ENCODE results near the gene CARD19. TPM values are rescaled to one million over a fixed set of nuclear protein-coding genes. Genes with fewer than 3 reads are reported as not detected.
"Not testable (repeated sequence)": the region's sequence is repeated elsewhere in the genome, so short reads cannot be mapped to it uniquely, and the experiment has no call there.

Gene CARD19
- total RNA-seq, 1 experiment from 2014 or later, result 69.8 TPM

- DNase-seq, result peak; percentile 57
- no peaks in the 10 kb centered on the region for H3K27me3 ChIP-seq (ENCODE audit: control insufficient read depth, insufficient read depth, low read length)
- no peak overlapping the region for H3K4me3 ChIP-seq (ENCODE audit: insufficient read depth, low read depth, low read length)
- peaks cover 2% of the 10 kb centered on the region; the same call in 1 of the 2 replicates for H3K36me3 ChIP-seq (replicated peaks; ENCODE audit: control insufficient read depth, insufficient read depth, low read length)
Observed at GRCh38 chr9:93114169-93114983, 18.4 kb downstream of the CARD19 start.

GRCh38 chr9:93114984-93115335, 18.9 kb downstream of the CARD19 start:
- no peak overlapping the region for H3K4me3 ChIP-seq (ENCODE audit: insufficient read depth, low read depth, low read length)
- peaks cover 2% of the 10 kb centered on the region; the same call in 1 of the 2 replicates for H3K36me3 ChIP-seq (replicated peaks; ENCODE audit: control insufficient read depth, insufficient read depth, low read length)
- H3K27me3 ChIP-seq (ENCODE audit: control insufficient read depth, insufficient read depth, low read length), result no peaks in the 10 kb centered on the region
- no peak for DNase-seq

- Histone ChIP-seq H3K36me3 (replicated peaks; ENCODE audit: control insufficient read depth, insufficient read depth, low read length) (peaks cover 2% of the 10 kb centered on the region; the same call in 1 of the 2 replicates), H3K4me3 (ENCODE audit: insufficient read depth, low read depth, low read length) (no peak overlapping the region), H3K27me3 (ENCODE audit: control insufficient read depth, insufficient read depth, low read length) (no peaks in the 10 kb centered on the region)
- DNase-seq, result no peak
Observed at GRCh38 chr9:93115486-93116071, 19.6 kb downstream of the CARD19 start.

GRCh38 chr9:93116072-93116961, 20.3 kb downstream of the CARD19 start:
- H3K27me3 ChIP-seq (ENCODE audit: control insufficient read depth, insufficient read depth, low read length), result no peaks in the 10 kb centered on the region
- no peak for DNase-seq
- no peak overlapping the region for H3K4me3 ChIP-seq (ENCODE audit: insufficient read depth, low read depth, low read length)
- no peaks in the 10 kb centered on the region for H3K36me3 ChIP-seq (replicated peaks; ENCODE audit: control insufficient read depth, insufficient read depth, low read length)

GRCh38 chr9:93117521-93117920, 21.5 kb downstream of the CARD19 start:
- not testable (repeated sequence) for H3K4me3 ChIP-seq (ENCODE audit: insufficient read depth, low read depth, low read length); DNase-seq; H3K27me3 ChIP-seq (ENCODE audit: control insufficient read depth, insufficient read depth, low read length); H3K36me3 ChIP-seq (replicated peaks; ENCODE audit: control insufficient read depth, insufficient read depth, low read length)

GRCh38 chr9:93117924-93118862, 22.2 kb downstream of the CARD19 start:
- Histone ChIP-seq H3K27me3 (ENCODE audit: control insufficient read depth, insufficient read depth, low read length) (no peaks in the 10 kb centered on the region), H3K36me3 (replicated peaks; ENCODE audit: control insufficient read depth, insufficient read depth, low read length) (no peaks in the 10 kb centered on the region), H3K4me3 (ENCODE audit: insufficient read depth, low read depth, low read length) (no peak overlapping the region)
- DNase-seq, result no peak

- Histone ChIP-seq H3K36me3 (replicated peaks; ENCODE audit: control insufficient read depth, insufficient read depth, low read length) (peaks cover 4% of the 10 kb centered on the region; the same call in 1 of the 2 replicates), H3K4me3 (ENCODE audit: insufficient read depth, low read depth, low read length) (no peak overlapping the region), H3K27me3 (ENCODE audit: control insufficient read depth, insufficient read depth, low read length) (no peaks in the 10 kb centered on the region)
- no peak for DNase-seq
Observed at GRCh38 chr9:93118863-93119702, 23.1 kb downstream of the CARD19 start.

- Histone ChIP-seq H3K36me3 (replicated peaks; ENCODE audit: control insufficient read depth, insufficient read depth, low read length) (peaks cover 4% of the 10 kb centered on the region; the same call in 1 of the 2 replicates), H3K4me3 (ENCODE audit: insufficient read depth, low read depth, low read length) (no peak overlapping the region), H3K27me3 (ENCODE audit: control insufficient read depth, insufficient read depth, low read length) (no peaks in the 10 kb centered on the region)
- no peak for DNase-seq
Observed at GRCh38 chr9:93119703-93119952, 23.6 kb downstream of the CARD19 start.

GRCh38 chr9:93119953-93120845, 24.2 kb downstream of the CARD19 start:
- H3K4me3 ChIP-seq (ENCODE audit: insufficient read depth, low read depth, low read length), result no peak overlapping the region
- peak; percentile 89 for DNase-seq
- H3K27me3 ChIP-seq (ENCODE audit: control insufficient read depth, insufficient read depth, low read length), result no peaks in the 10 kb centered on the region
- peaks cover 4% of the 10 kb centered on the region; the same call in 1 of the 2 replicates for H3K36me3 ChIP-seq (replicated peaks; ENCODE audit: control insufficient read depth, insufficient read depth, low read length)

- no peaks in the 10 kb centered on the region for H3K27me3 ChIP-seq (ENCODE audit: control insufficient read depth, insufficient read depth, low read length)
- no peak for DNase-seq
Observed at GRCh38 chr9:93120846-93121315, 24.9 kb downstream of the CARD19 start.

GRCh38 chr9:93121316-93122241, 25.6 kb downstream of the CARD19 start:
- DNase-seq, result no peak
- Histone ChIP-seq H3K27me3 (ENCODE audit: control insufficient read depth, insufficient read depth, low read length) (no peaks in the 10 kb centered on the region), H3K36me3 (replicated peaks; ENCODE audit: control insufficient read depth, insufficient read depth, low read length) (peaks cover 4% of the 10 kb centered on the region), H3K4me3 (ENCODE audit: insufficient read depth, low read depth, low read length) (no peak overlapping the region)

More at GRCh38 chr9:93120846-93121315, 24.9 kb downstream of the CARD19 start:
- Histone ChIP-seq H3K4me3 (ENCODE audit: insufficient read depth, low read depth, low read length) (no peak overlapping the region), H3K36me3 (replicated peaks; ENCODE audit: control insufficient read depth, insufficient read depth, low read length) (peaks cover 4% of the 10 kb centered on the region)
